OCI-LY7 (cell line): ENCODE results near the gene PHF14. TPM values are rescaled to one million over a fixed set of nuclear protein-coding genes. Genes with fewer than 3 reads are reported as not detected.

Experiments used
- BruUV-seq: library from RNA; stranded (reverse); fragments of 400-500 nt; replicated peaks from 2 replicates; lab custom pipeline; 2021; lab: Mats Ljungman, UMichigan
- CTCF ChIA-PET: fragments of 300-600 bp; sonication (Branson Sonifier 250); formaldehyde crosslinking; loops from one replicate; lab custom pipeline; 2022; ENCODE audit warnings: antibody characterized with exemption; ENCODE audit not compliant: unreplicated experiment; lab: Charles Lee
- POLR2A ChIA-PET: fragments of 300-600 bp; sonication (Branson Sonifier 250); formaldehyde crosslinking; loops from one replicate; lab custom pipeline; 2022; ENCODE audit warnings: antibody characterized with exemption; lab: Charles Lee
- DNase-seq: peaks from one replicate; pipeline ENCODE4 v3.0.0-alpha.2; 2015; ENCODE audit warnings: low spot score
- H2AFZ ChIP-seq: fragments of 200-600 bp; sonication (generic), shearing (Covaris generic); 2 replicates; pipeline ENCODE4 v1.6.1; 2014; ENCODE audit warnings: mild to moderate bottlenecking, antibody characterized with exemption, low read length, moderate library complexity
- H3K27ac ChIP-seq: fragments of 200-600 bp; sonication (generic); 2 replicates; pipeline ENCODE4 v1.5.1; 2014; ENCODE audit warnings: mixed run types, low read depth, mild to moderate bottlenecking, moderate library complexity, low read length, inconsistent platforms; ENCODE audit not compliant: poor library complexity, severe bottlenecking
- H3K36me3 ChIP-seq: fragments of 200-600 bp; sonication (generic); 2 replicates; pipeline ENCODE4 v1.6.1; 2014; ENCODE audit warnings: mild to moderate bottlenecking, antibody characterized with exemption, low read length, moderate library complexity, mixed read lengths; ENCODE audit not compliant: insufficient read depth
- H3K4me1 ChIP-seq: fragments of 200-600 bp; sonication (generic); 2 replicates; pipeline ENCODE4 v1.5.1; 2014; ENCODE audit warnings: mild to moderate bottlenecking, low read length; ENCODE audit not compliant: insufficient read depth, poor library complexity, severe bottlenecking
- H3K4me2 ChIP-seq: fragments of 200-600 bp; sonication (generic); 2 replicates; pipeline ENCODE4 v1.6.1; 2014; ENCODE audit warnings: mild to moderate bottlenecking, low read length
- H3K4me3 ChIP-seq: fragments of 200-600 bp; sonication (generic); 2 replicates; pipeline ENCODE4 v1.5.1; 2014; ENCODE audit warnings: mild to moderate bottlenecking, low read depth, low read length; ENCODE audit not compliant: poor library complexity, severe bottlenecking
- H3K79me2 ChIP-seq: fragments of 200-600 bp; sonication (generic); 2 replicates; pipeline ENCODE4 v1.6.1; 2016; ENCODE audit warnings: low read depth, mild to moderate bottlenecking, low read length, moderate library complexity, mixed read lengths; ENCODE audit not compliant: insufficient read depth
- H3K9me2 ChIP-seq: fragments of 200-600 bp; sonication (generic); 2 replicates; pipeline ENCODE4 v1.6.1; 2016; ENCODE audit warnings: mild to moderate bottlenecking, low read length, mixed read lengths; ENCODE audit not compliant: insufficient read depth
- H3K9me3 ChIP-seq: fragments of 200-600 bp; sonication (generic); 2 replicates; pipeline ENCODE4 v1.6.1; 2014; ENCODE audit warnings: mild to moderate bottlenecking, mixed run types, low read length, mixed read lengths
- H4K20me1 ChIP-seq: fragments of 200-600 bp; sonication (generic); 2 replicates; pipeline ENCODE4 v1.6.1; 2014; ENCODE audit warnings: mild to moderate bottlenecking, antibody characterized with exemption, low read length, moderate library complexity, mixed read lengths; ENCODE audit not compliant: insufficient read depth
- CTCF ChIP-seq: fragments of 200-600 bp; sonication (generic); conservative IDR thresholded peaks from 2 replicates; pipeline ENCODE4 v1.5.1; 2014; ENCODE audit warnings: mild to moderate bottlenecking, antibody characterized with exemption, low read length, moderate library complexity, mixed read lengths
- EZH2phosphoT487 ChIP-seq: fragments of 200-600 bp; sonication (generic); IDR thresholded peaks from 2 replicates; pipeline ENCODE4 v1.6.1; 2018; ENCODE audit warnings: low read depth, borderline replicate concordance, mild to moderate bottlenecking, mixed run types, antibody characterized with exemption, low read length, moderate library complexity, mixed read lengths
- intact Hi-C: fragments of 100-400 bp; cut with micrococcal nuclease; formaldehyde crosslinking; loops from one replicate; pipeline ENCODE4 v1.10.0; 2022; ENCODE audit not compliant: unreplicated experiment
- total RNA-seq, 2 experiments: library from RNA; depleted of rRNA in 1 of 2; stranded (reverse); fragments of >200 nt in 1 of 2; shearing (Covaris generic) in 1 of 2; gene quantifications; 2 replicates each; pipeline ENCODE4 v1.2.3, GENCODE V29; 2014 to 2022

Gene PHF14
- total RNA-seq, 2 experiments from 2014 or later = 39.9 to 55.5 TPM

GRCh38 chr7:11133436-11133959 lies 159.8 kb downstream of the PHF14 start:
- ChIA-PET CTCF (no interaction called here), POLR2A (interaction anchor here (0.9 to 1.1 kb wide), 2 partner anchors 16 to 24 kb away, joined by 3 read pairs; no protein-coding TSS in a partner anchor)
- Histone ChIP-seq H2AFZ (no peak overlapping the region), H3K4me1 (no peaks in the 10 kb centered on the region), H4K20me1 (no peaks in the 10 kb centered on the region), H3K9me2 (no peaks in the 10 kb centered on the region), H3K4me3 (no peak overlapping the region), H3K4me2 (no peak overlapping the region), H3K79me2 (no peaks in the 10 kb centered on the region), H3K9me3 (no peaks in the 10 kb centered on the region), H3K36me3 (peaks cover 15% of the 10 kb centered on the region; the same call in 1 of the 2 replicates), H3K27ac (no peak overlapping the region)
- DNase-seq = no peak
- no TSS peak for BruUV-seq
- intact Hi-C loops = no loop called here
- TF ChIP-seq EZH2phosphoT487 = no peak
- no peak for TF ChIP-seq CTCF

- no peak overlapping the region for H3K27ac ChIP-seq
- H3K9me2 ChIP-seq = no peaks in the 10 kb centered on the region
- BruUV-seq = no TSS peak
- no peaks in the 10 kb centered on the region; the same call in 1 of the 2 replicates for H4K20me1 ChIP-seq
- H3K79me2 ChIP-seq = no peaks in the 10 kb centered on the region
- H3K9me3 ChIP-seq = no peaks in the 10 kb centered on the region
- TF ChIP-seq CTCF = no peak
- TF ChIP-seq EZH2phosphoT487 = no peak
- H3K4me2 ChIP-seq = no peak overlapping the region
- intact Hi-C loops = no loop called here
- H2AFZ ChIP-seq = no peak overlapping the region
- H3K4me3 ChIP-seq = no peak overlapping the region
- peaks cover 9% of the 10 kb centered on the region; the same call in 1 of the 2 replicates for H3K36me3 ChIP-seq
- H3K4me1 ChIP-seq = no peaks in the 10 kb centered on the region
- POLR2A ChIA-PET = interaction anchor here (0.8 to 1.7 kb wide), 2 partner anchors 9 to 24 kb away, joined by 3 to 6 read pairs; no protein-coding TSS in a partner anchor
- CTCF ChIA-PET = no interaction called here
- DNase-seq = no peak
Observed at GRCh38 chr7:11135573-11135972, 161.9 kb downstream of the PHF14 start.

GRCh38 chr7:11141541-11141940 lies 167.9 kb downstream of the PHF14 start:
- Histone ChIP-seq H2AFZ (no peak overlapping the region), H3K9me3 (no peaks in the 10 kb centered on the region), H3K36me3 (peaks cover 8% of the 10 kb centered on the region; the same call in 1 of the 2 replicates), H3K79me2 (no peaks in the 10 kb centered on the region), H3K27ac (no peak overlapping the region), H4K20me1 (no peaks in the 10 kb centered on the region; the same call in 1 of the 2 replicates), H3K4me3 (no peak overlapping the region), H3K4me2 (no peak overlapping the region), H3K4me1 (no peaks in the 10 kb centered on the region), H3K9me2 (no peaks in the 10 kb centered on the region)
- no peak for DNase-seq
- no TSS peak for BruUV-seq
- no peak for TF ChIP-seq EZH2phosphoT487
- TF ChIP-seq CTCF = no peak
- intact Hi-C loops = no loop called here
- ChIA-PET CTCF (no interaction called here), POLR2A (interaction anchor here (0.5 to 1.3 kb wide), 3 partner anchors 11 to 1024 kb away, joined by 3 to 6 read pairs (median 4); no protein-coding TSS in a partner anchor)
